Activated naive CD8-positive, alpha-beta T cell treated with anti-CD3 and anti-CD28 coated beads, Interleukin-2, amount 50 U/mL, for 16 hours (primary cell): ENCODE data around the gene ENAH.
"Not testable (repeated sequence)": the region's sequence is repeated elsewhere in the genome, so short reads cannot be mapped to it uniquely, and the experiment has no call there.

Source experiments
- DNase-seq: peaks from one replicate; pipeline ENCODE4 v3.0.0-alpha.2; 2020; ENCODE audit warnings: low read depth, low spot score

Gene ENAH

GRCh38 chr1:225677350-225678124 lies 24.6 kb upstream of the ENAH start:
- DNase-seq, result no peak

- no peak for DNase-seq
These were observed 21.5 kb upstream of the ENAH start for GRCh38 chr1:225674381-225674780.

- DNase-seq, result no peak
These were observed 18.1 kb upstream of the ENAH start for GRCh38 chr1:225670806-225671733.

- no peak for DNase-seq
These were observed 17.4 kb upstream of the ENAH start for GRCh38 chr1:225670356-225670755.

- no peak for DNase-seq
These were observed 15.3 kb upstream of the ENAH start for GRCh38 chr1:225668222-225668621.

- no peak for DNase-seq
These were observed 14.4 kb upstream of the ENAH start for GRCh38 chr1:225667362-225667761.

GRCh38 chr1:225666495-225666894 lies 13.6 kb upstream of the ENAH start:
- DNase-seq, result no peak

GRCh38 chr1:225664762-225665161 lies 11.8 kb upstream of the ENAH start:
- DNase-seq, result no peak

GRCh38 chr1:225662155-225662554 lies 9.2 kb upstream of the ENAH start:
- DNase-seq, result no peak

- no peak for DNase-seq
These were observed 7.6 kb upstream of the ENAH start for GRCh38 chr1:225660544-225660946.

GRCh38 chr1:225658041-225658440 lies 5.1 kb upstream of the ENAH start:
- no peak for DNase-seq

- DNase-seq, result no peak
These were observed 4.6 kb upstream of the ENAH start for GRCh38 chr1:225657462-225657989.

GRCh38 chr1:225656259-225656655 lies 3.3 kb upstream of the ENAH start:
- not testable (repeated sequence) for DNase-seq

- DNase-seq, result no peak
These were observed 2.8 kb upstream of the ENAH start for GRCh38 chr1:225655509-225656258.

GRCh38 chr1:225654688-225655508 lies 2.0 kb upstream of the ENAH start:
- no peak for DNase-seq

- no peak for DNase-seq
These were observed 1.3 kb upstream of the ENAH start for GRCh38 chr1:225654277-225654597.

- DNase-seq, result no peak
These were observed 747 bp upstream of the ENAH start for GRCh38 chr1:225653463-225654276.

- DNase-seq, result no peak
These were observed 823 bp downstream of the ENAH start for GRCh38 chr1:225651872-225652728.

- DNase-seq, result no peak
These were observed 1.5 kb downstream of the ENAH start for GRCh38 chr1:225651376-225651871.
